PC-9 (cell line): Measurements from ENCODE around the gene RHEB. TPM values are rescaled to one million over a fixed set of nuclear protein-coding genes. Genes with fewer than 3 reads are reported as not detected.

ENCODE experiments used
- BruUV-seq: library from RNA; stranded (reverse); fragments of 400-500 nt; replicated peaks from 2 replicates; lab custom pipeline; 2021; lab: Mats Ljungman, UMichigan
- CTCF ChIA-PET: fragments of 300-600 bp; sonication (Branson Sonifier 250); formaldehyde crosslinking; loops from one replicate; lab custom pipeline; 2022; ENCODE audit warnings: antibody characterized with exemption; lab: Charles Lee
- POLR2A ChIA-PET: fragments of 300-600 bp; sonication (Branson Sonifier 250); formaldehyde crosslinking; loops from one replicate; lab custom pipeline; 2022; ENCODE audit warnings: antibody characterized with exemption; ENCODE audit not compliant: unreplicated experiment; lab: Charles Lee
- DNase-seq, 2 experiments: peaks; one replicate each; pipeline versions ENCODE4 v3.0.0 to v3.0.0-alpha.2; 2015 to 2022; ENCODE audit warnings: mixed read lengths in 1 of 2
- H2AFZ ChIP-seq: fragments of 200-600 bp; sonication (generic); 2 replicates; pipeline ENCODE4 v1.8.1; 2017; ENCODE audit warnings: antibody characterized with exemption
- H3F3A ChIP-seq: fragments of 200-600 bp; sonication (generic); 2 replicates; pipeline ENCODE4 v1.8.1; 2017; ENCODE audit warnings: antibody characterized with exemption, mild to moderate bottlenecking, low read depth; ENCODE audit not compliant: insufficient read depth
- H3K27ac ChIP-seq: fragments of 200-600 bp; sonication (generic); 2 replicates; pipeline ENCODE4 v1.6.1; 2016; ENCODE audit warnings: mixed run types
- H3K27me3 ChIP-seq: fragments of 200-600 bp; sonication (generic); 2 replicates; pipeline ENCODE4 v1.6.1; 2016; ENCODE audit warnings: low read depth, mixed run types; ENCODE audit not compliant: insufficient read depth
- H3K36me3 ChIP-seq: fragments of 200-600 bp; sonication (generic); 2 replicates; pipeline ENCODE4 v1.6.1; 2016; ENCODE audit warnings: low read depth, mixed run types
- H3K4me1 ChIP-seq: fragments of 200-600 bp; sonication (generic); replicated peaks from 2 replicates; pipeline ENCODE4 v1.6.1; 2016; ENCODE audit warnings: mixed run types; ENCODE audit not compliant: insufficient read depth
- H3K4me2 ChIP-seq: fragments of 200-600 bp; sonication (generic); 2 replicates; pipeline ENCODE4 v1.6.1; 2017; ENCODE audit warnings: mixed run types
- H3K4me3 ChIP-seq: fragments of 200-600 bp; sonication (generic); 2 replicates; pipeline ENCODE4 v1.6.1; 2016; ENCODE audit warnings: mixed run types
- H3K79me2 ChIP-seq: fragments of 200-600 bp; sonication (generic); 2 replicates; pipeline ENCODE4 v1.6.1; 2017; ENCODE audit warnings: low read depth, mixed run types
- H3K9me2 ChIP-seq: fragments of 200-600 bp; sonication (generic); 2 replicates; pipeline ENCODE4 v1.8.1; 2017; ENCODE audit warnings: mild to moderate bottlenecking; ENCODE audit not compliant: insufficient read depth
- H3K9me3 ChIP-seq: fragments of 200-600 bp; sonication (generic); 2 replicates; pipeline ENCODE4 v1.8.1; 2016; ENCODE audit warnings: low read depth; ENCODE audit not compliant: insufficient read depth
- H4K20me1 ChIP-seq: fragments of 200-600 bp; sonication (generic); 2 replicates; pipeline ENCODE4 v1.8.1; 2017; ENCODE audit not compliant: insufficient read depth
- EZH2 ChIP-seq: fragments of 200-600 bp; sonication (generic); IDR thresholded peaks from 2 replicates; pipeline ENCODE4 v1.8.0; 2017; ENCODE audit warnings: antibody characterized with exemption, low read depth
- intact Hi-C: fragments of 100-400 bp; cut with micrococcal nuclease; formaldehyde crosslinking; loops from one replicate; pipeline ENCODE4 v1.10.0; 2022; ENCODE audit not compliant: unreplicated experiment
- total RNA-seq: library from RNA; stranded (reverse); gene quantifications from 2 replicates; pipeline ENCODE4 v1.2.3, GENCODE V29; 2021
- TF ChIP-seq, protein P1 (sequence below): fragments of 200-600 bp; sonication (generic); conservative IDR thresholded peaks from 2 replicates; pipeline ENCODE4 v1.6.1; 2017; ENCODE audit warnings: mixed run types, antibody characterized with exemption, mild to moderate bottlenecking, moderate library complexity

RHEB gene
- total RNA-seq, 1 experiment from 2014 or later: 202 TPM

DNA sequence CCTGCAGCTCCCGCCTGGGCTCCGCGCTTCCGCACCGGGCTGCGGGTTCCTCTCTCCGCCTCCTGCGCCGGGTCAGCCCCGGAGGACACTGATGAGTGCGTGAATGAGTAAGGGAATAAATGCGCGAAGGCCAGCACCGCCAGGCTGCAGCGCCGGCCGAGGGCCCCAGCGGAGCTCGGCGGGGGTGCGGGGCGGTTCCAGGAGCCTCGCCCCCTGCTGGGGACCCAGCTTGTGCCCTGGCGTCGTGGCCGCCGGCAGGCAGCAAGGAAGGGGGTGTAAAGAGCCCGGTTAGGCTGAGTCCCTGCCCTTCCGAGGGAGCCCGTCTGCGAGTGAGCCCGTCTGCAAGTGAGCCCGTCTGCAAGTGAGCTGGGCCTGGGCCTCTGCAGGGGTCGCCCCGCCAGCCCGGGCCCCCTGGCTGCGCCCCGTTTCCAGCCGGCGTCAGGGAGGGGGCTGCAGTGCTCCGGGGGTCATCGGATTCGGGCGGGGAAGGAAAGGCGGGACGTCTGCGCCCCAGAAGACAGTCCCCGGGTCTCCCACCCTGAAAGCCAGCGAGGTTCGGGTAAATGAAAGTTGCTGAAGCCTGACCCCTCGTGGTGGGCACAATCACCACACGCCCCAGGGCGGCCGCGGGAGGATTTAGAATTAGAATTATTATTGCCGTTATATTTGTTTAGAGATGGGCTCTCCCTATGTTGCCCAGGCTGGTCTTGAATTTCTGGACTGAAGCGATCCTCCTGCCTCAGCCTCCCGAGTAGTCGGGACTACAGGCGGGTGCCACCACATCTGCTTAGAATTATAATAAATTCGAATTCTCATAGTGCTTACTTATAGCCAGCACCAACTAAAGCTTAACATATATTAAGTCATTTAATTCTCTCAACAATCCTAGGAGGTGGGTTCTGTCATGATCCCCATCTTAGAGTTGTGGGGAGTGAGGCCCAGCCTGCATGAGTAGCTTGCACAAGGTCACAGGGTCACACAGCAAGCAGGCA, 71.1 kb downstream of the RHEB start:
- Histone ChIP-seq H3K27me3 (no peaks in the 10 kb centered on the region), H3K4me3 (peak overlapping the region; percentile 53), H3K4me2 (peak overlapping the region; percentile 79), H3K9me2 (no peaks in the 10 kb centered on the region), H3F3A (no peaks in the 10 kb centered on the region), H2AFZ (peak overlapping the region; percentile 86; the same call in 1 of the 2 replicates), H3K4me1 (no peaks in the 10 kb centered on the region), H3K79me2 (no peaks in the 10 kb centered on the region), H3K9me3 (no peaks in the 10 kb centered on the region), H4K20me1 (no peaks in the 10 kb centered on the region), H3K27ac (no peak overlapping the region), H3K36me3 (no peaks in the 10 kb centered on the region)
- peak; percentile 43 to 77 for DNase-seq
- no peak for TF ChIP-seq EZH2
- TF ChIP-seq, protein P1, sequence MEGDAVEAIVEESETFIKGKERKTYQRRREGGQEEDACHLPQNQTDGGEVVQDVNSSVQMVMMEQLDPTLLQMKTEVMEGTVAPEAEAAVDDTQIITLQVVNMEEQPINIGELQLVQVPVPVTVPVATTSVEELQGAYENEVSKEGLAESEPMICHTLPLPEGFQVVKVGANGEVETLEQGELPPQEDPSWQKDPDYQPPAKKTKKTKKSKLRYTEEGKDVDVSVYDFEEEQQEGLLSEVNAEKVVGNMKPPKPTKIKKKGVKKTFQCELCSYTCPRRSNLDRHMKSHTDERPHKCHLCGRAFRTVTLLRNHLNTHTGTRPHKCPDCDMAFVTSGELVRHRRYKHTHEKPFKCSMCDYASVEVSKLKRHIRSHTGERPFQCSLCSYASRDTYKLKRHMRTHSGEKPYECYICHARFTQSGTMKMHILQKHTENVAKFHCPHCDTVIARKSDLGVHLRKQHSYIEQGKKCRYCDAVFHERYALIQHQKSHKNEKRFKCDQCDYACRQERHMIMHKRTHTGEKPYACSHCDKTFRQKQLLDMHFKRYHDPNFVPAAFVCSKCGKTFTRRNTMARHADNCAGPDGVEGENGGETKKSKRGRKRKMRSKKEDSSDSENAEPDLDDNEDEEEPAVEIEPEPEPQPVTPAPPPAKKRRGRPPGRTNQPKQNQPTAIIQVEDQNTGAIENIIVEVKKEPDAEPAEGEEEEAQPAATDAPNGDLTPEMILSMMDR: peak; percentile 83
- BruUV-seq: no TSS peak
- intact Hi-C loops: loop anchor here (1.0 to 5.0 kb wide), 4 partner anchors 20 to 309 kb away; no protein-coding TSS in a partner anchor
- ChIA-PET CTCF (interaction anchor here (0.6 to 2.6 kb wide), 7 partner anchors 12 to 378 kb away, joined by 3 to 16 read pairs (median 3); no protein-coding TSS in a partner anchor), POLR2A (no interaction called here)

DNA sequence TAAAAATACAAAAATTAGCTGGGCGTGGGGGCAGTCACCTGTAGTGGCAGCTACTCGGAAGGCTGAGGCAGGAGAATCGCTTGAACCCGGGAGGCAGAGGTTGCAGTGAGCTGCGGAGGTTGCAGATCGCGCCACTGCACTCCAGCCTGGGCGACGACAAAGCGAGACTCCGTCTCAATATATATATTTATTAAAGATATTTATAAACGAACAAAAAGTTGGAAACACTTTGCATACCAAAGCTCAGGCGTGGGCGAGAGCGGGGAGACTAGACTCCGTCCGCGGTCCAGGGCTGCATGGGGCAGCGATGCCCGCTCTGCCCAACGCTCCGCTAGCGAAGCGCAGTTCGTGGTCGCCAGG, 71.8 kb downstream of the RHEB start:
- H3F3A ChIP-seq: no peaks in the 10 kb centered on the region
- H3K4me3 ChIP-seq: no peak overlapping the region
- H3K27me3 ChIP-seq: no peaks in the 10 kb centered on the region
- no peaks in the 10 kb centered on the region for H3K9me2 ChIP-seq
- no peaks in the 10 kb centered on the region for H3K36me3 ChIP-seq
- no peak for TF ChIP-seq EZH2
- TF ChIP-seq, protein P1: no peak
- ChIA-PET CTCF (interaction anchor here (0.6 to 2.6 kb wide), 6 partner anchors 11 to 537 kb away, joined by 3 to 16 read pairs (median 3); no protein-coding TSS in a partner anchor), POLR2A (no interaction called here)
- no peak overlapping the region for H3K4me2 ChIP-seq
- H3K4me1 ChIP-seq: no peaks in the 10 kb centered on the region
- BruUV-seq: no TSS peak
- no peak overlapping the region for H3K27ac ChIP-seq
- no peak for DNase-seq
- no peaks in the 10 kb centered on the region for H4K20me1 ChIP-seq
- H2AFZ ChIP-seq: no peak overlapping the region
- intact Hi-C loops: loop anchor here (1.0 to 5.0 kb wide), 4 partner anchors 20 to 309 kb away; no protein-coding TSS in a partner anchor
- H3K9me3 ChIP-seq: no peaks in the 10 kb centered on the region
- H3K79me2 ChIP-seq: no peaks in the 10 kb centered on the region

DNA sequence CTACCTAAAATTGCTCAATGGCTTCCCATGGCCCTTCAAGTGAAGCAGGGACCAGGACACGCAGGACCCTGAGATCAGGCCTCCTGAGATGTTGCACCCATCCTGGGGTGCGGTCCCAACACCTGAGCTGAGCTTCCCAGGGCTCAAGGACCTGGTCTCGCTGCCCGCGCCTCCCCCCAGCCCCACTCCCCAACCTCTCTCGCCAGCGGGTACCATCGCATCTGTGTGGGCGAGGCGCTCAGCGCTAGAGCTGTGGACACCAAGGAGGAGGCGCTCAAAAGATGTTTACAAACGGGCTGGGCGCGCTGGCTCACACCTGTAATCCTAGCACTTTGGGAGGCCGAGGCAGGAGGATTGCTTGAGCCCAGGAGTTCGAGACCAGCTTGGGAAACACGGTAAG, 72.4 kb downstream of the RHEB start:
- Histone ChIP-seq H3K36me3 (no peaks in the 10 kb centered on the region), H3K9me3 (no peaks in the 10 kb centered on the region), H3K79me2 (no peaks in the 10 kb centered on the region), H3F3A (no peaks in the 10 kb centered on the region), H3K9me2 (no peaks in the 10 kb centered on the region), H4K20me1 (no peaks in the 10 kb centered on the region), H3K4me3 (no peak overlapping the region), H2AFZ (no peak overlapping the region), H3K27ac (no peak overlapping the region), H3K27me3 (no peaks in the 10 kb centered on the region), H3K4me2 (no peak overlapping the region), H3K4me1 (no peaks in the 10 kb centered on the region)
- ChIA-PET CTCF (interaction anchor here (0.6 to 2.6 kb wide), 3 partner anchors 61 to 537 kb away, joined by 3 to 16 read pairs (median 3); no protein-coding TSS in a partner anchor), POLR2A (no interaction called here)
- intact Hi-C loops: loop anchor here (5.0 kb wide), 1 partner anchor 310 kb away; no protein-coding TSS in a partner anchor
- no TSS peak for BruUV-seq
- no peak for TF ChIP-seq EZH2
- TF ChIP-seq, protein P1: no peak
- DNase-seq: no peak
